Tibial nerve (tissue), 4 donors: ENCODE results near the gene FGB. TPM values are rescaled to one million over a fixed set of nuclear protein-coding genes. Genes with fewer than 3 reads are reported as not detected.

Source experiments
- DNase-seq, 2 donors: peaks; one replicate each; pipeline ENCODE4 v3.0.0-alpha.2; 2019; ENCODE audit warnings: low spot score in 2 of 2
- H3K27ac ChIP-seq, 4 donors: fragments of 200-600 bp; sonication (generic) in 3 of 4; one replicate each; pipeline ENCODE4 v1.5.1; 2017 to 2019; ENCODE audit warnings: mild to moderate bottlenecking in 1 of 4
- H3K27me3 ChIP-seq, 2 donors: fragments of 200-600 bp; sonication (generic) in 1 of 2; one replicate each; pipeline versions ENCODE4 v1.5.1 to v1.6.0; 2017 to 2019
- H3K36me3 ChIP-seq, 3 donors: fragments of 200-600 bp; sonication (generic); one replicate each; pipeline ENCODE4 v1.5.1; 2018 to 2019
- H3K4me1 ChIP-seq, 4 donors: fragments of 200-600 bp; sonication (generic) in 3 of 4; one replicate each; pipeline ENCODE4 v1.5.1; 2017 to 2019
- H3K4me3 ChIP-seq, 4 donors: fragments of 200-600 bp; sonication (generic) in 3 of 4; one replicate each; pipeline ENCODE4 v1.5.1; 2017 to 2019; ENCODE audit warnings: mild to moderate bottlenecking in 1 of 4, moderate library complexity in 1 of 4
- H3K9me3 ChIP-seq, 4 donors: fragments of 200-600 bp; sonication (generic) in 3 of 4; one replicate each; pipeline ENCODE4 v1.5.1; 2017 to 2019
- CTCF ChIP-seq, 5 experiments: fragments of 200-600 bp in 3 of 5; fragments of 450-650 bp in 2 of 5; sonication (generic) in 3 of 5; IDR thresholded peaks; one replicate each; pipeline ENCODE4 v1.5.1; 2016 to 2019; ENCODE audit warnings: antibody characterized with exemption in 5 of 5, mild to moderate bottlenecking in 3 of 5, moderate library complexity in 2 of 5
- EP300 ChIP-seq, 2 donors: sonication (generic); formaldehyde crosslinking; IDR thresholded peaks; one replicate each; pipeline ENCODE4 v1.6.1; 2017; ENCODE audit warnings: antibody characterized with exemption in 2 of 2, mild to moderate bottlenecking in 1 of 2
- POLR2A ChIP-seq, 2 donors: fragments of 450-650 bp; IDR thresholded peaks; one replicate each; pipeline ENCODE4 v1.6.1; 2017; ENCODE audit warnings: antibody characterized with exemption in 2 of 2, mild to moderate bottlenecking in 2 of 2, moderate library complexity in 2 of 2
- WGBS, 2 donors: methylation state at CpG; one replicate each; pipeline ENCODE4 v1.1.5; 2018; 5-methylcytosine and 5-hydroxymethylcytosine counted together
- small RNA-seq: library from RNA; depleted of rRNA; stranded (forward); fragments of <200 nt; gene quantifications from one replicate; pipeline ENCODE3, GENCODE V24; 2016
- total RNA-seq, 4 donors: library from RNA; depleted of rRNA; stranded (reverse); fragments of >200 nt; gene quantifications; one replicate each; pipeline ENCODE4 v1.1.0, GENCODE V29; 2016

Gene FGB
- total RNA-seq, 4 donors from 2014 or later, result not detected

GRCh38 chr4:154616287-154616686 lies 53.5 kb downstream of the FGB start:
- no peaks in the 10 kb centered on the region for H3K4me1 ChIP-seq
- H3K4me3 ChIP-seq, result no peak overlapping the region
- no peaks in the 10 kb centered on the region for H3K36me3 ChIP-seq
- TF ChIP-seq POLR2A (IDR thresholded peaks at IDR 0.05) (no peak), EP300 (IDR thresholded peaks at IDR 0.05) (no peak), CTCF (IDR thresholded peaks at IDR 0.05) (no peak)
- no peaks in the 10 kb centered on the region for H3K9me3 ChIP-seq
- no peaks in the 10 kb centered on the region for H3K27me3 ChIP-seq
- no peak for DNase-seq
- 49 to 65% methylated on average over 4 of the region's 4 CpGs for WGBS, 2 donors
- H3K27ac ChIP-seq, result no peak overlapping the region

GRCh38 chr4:154616731-154617130 lies 53.9 kb downstream of the FGB start:
- 53 to 64% methylated on average over 2 of the region's 2 CpGs for WGBS, 2 donors
- Histone ChIP-seq H3K36me3 (no peaks in the 10 kb centered on the region), H3K4me1 (no peaks in the 10 kb centered on the region), H3K27me3 (no peaks in the 10 kb centered on the region), H3K9me3 (no peaks in the 10 kb centered on the region), H3K27ac (no peak overlapping the region), H3K4me3 (no peak overlapping the region)
- no peak for DNase-seq
- TF ChIP-seq CTCF (IDR thresholded peaks at IDR 0.05) (no peak), EP300 (IDR thresholded peaks at IDR 0.05) (no peak), POLR2A (IDR thresholded peaks at IDR 0.05) (no peak)

- H3K27ac ChIP-seq, result no peak overlapping the region
- no peak overlapping the region for H3K4me3 ChIP-seq
- TF ChIP-seq EP300 (IDR thresholded peaks at IDR 0.05) (no peak), CTCF (IDR thresholded peaks at IDR 0.05) (no peak), POLR2A (IDR thresholded peaks at IDR 0.05) (no peak)
- H3K9me3 ChIP-seq, result no peaks in the 10 kb centered on the region
- WGBS, 2 donors, result 81 to 82% methylated on average over 5 of the region's 5 CpGs
- DNase-seq, result no peak
- no peaks in the 10 kb centered on the region for H3K27me3 ChIP-seq
- no peaks in the 10 kb centered on the region for H3K36me3 ChIP-seq
- H3K4me1 ChIP-seq, result no peaks in the 10 kb centered on the region
These were observed 55.1 kb downstream of the FGB start for GRCh38 chr4:154617820-154618317.

GRCh38 chr4:154618708-154619315 lies 56.0 kb downstream of the FGB start:
- 35 to 39% methylated on average over 4 of the region's 4 CpGs for WGBS, 2 donors
- H3K4me1 ChIP-seq, result no peaks in the 10 kb centered on the region
- H3K27me3 ChIP-seq, result no peaks in the 10 kb centered on the region
- peak in 1 of 2 donors; percentile 48 for DNase-seq
- H3K27ac ChIP-seq, result no peak overlapping the region
- no peaks in the 10 kb centered on the region for H3K36me3 ChIP-seq
- H3K4me3 ChIP-seq, result no peak overlapping the region
- no peaks in the 10 kb centered on the region for H3K9me3 ChIP-seq
- TF ChIP-seq EP300 (IDR thresholded peaks at IDR 0.05), result no peak
- peak; percentile 30 to 56 (median 51) for TF ChIP-seq CTCF (IDR thresholded peaks at IDR 0.05)
- TF ChIP-seq POLR2A (IDR thresholded peaks at IDR 0.05), result no peak

- Histone ChIP-seq H3K36me3 (no peaks in the 10 kb centered on the region), H3K4me3 (no peak overlapping the region), H3K4me1 (no peaks in the 10 kb centered on the region), H3K27me3 (no peaks in the 10 kb centered on the region), H3K9me3 (no peaks in the 10 kb centered on the region), H3K27ac (no peak overlapping the region)
- TF ChIP-seq EP300 (IDR thresholded peaks at IDR 0.05) (no peak), POLR2A (IDR thresholded peaks at IDR 0.05) (no peak), CTCF (IDR thresholded peaks at IDR 0.05) (no peak)
- DNase-seq, result no peak
- 0 to 48% methylated on average over 1 of the region's 1 CpG for WGBS, 2 donors
These were observed 57.3 kb downstream of the FGB start for GRCh38 chr4:154620111-154620510.

Small RNAs within 50 kb of the gene (small RNA-seq; reads per million reads assigned to genes)
- gene RNU6-1285P, result not detected

Other genes starting within 250 kb of the FGB start
- gene DCHS2, start 71.2 kb upstream of the FGB start, total RNA-seq, result under 1 TPM in 1 of 4 donors, not detected in 3; under 0.01 TPM
- gene PLRG1, start 12.6 kb upstream of the FGB start, total RNA-seq, result 10 to 100 TPM; 32.7 to 47.2 (median 36.5) TPM
- gene FGA, start 27.7 kb downstream of the FGB start, total RNA-seq, result 1 to 10 TPM in 1 of 4 donors, not detected in 3; 7.2 TPM
- not detected for gene FGG, start 49.6 kb downstream of the FGB start, total RNA-seq
- 1 to 10 TPM in 1 of 4 donors, under 1 TPM in 2, not detected in 1; 0.42 to 1.1 (median 0.60) TPM for gene LRAT, start 181.0 kb downstream of the FGB start, total RNA-seq
- under 1 TPM in 1 of 4 donors, not detected in 3; 0.39 TPM for gene RBM46, start 218.3 kb downstream of the FGB start, total RNA-seq